OCI-LY1 (cell line): ENCODE measurements around the gene PM20D1.

Experiments
- H2AFZ ChIP-seq: fragments of 200-600 bp; sonication (generic), shearing (Covaris generic); 2 replicates; pipeline ENCODE4 v1.6.0; 2014; ENCODE audit warnings: antibody characterized with exemption, mild to moderate bottlenecking, low read length
- H3F3A ChIP-seq: fragments of 200-600 bp; sonication (generic), shearing (Covaris generic); 2 replicates; pipeline ENCODE4 v1.6.0; 2014; ENCODE audit warnings: mild to moderate bottlenecking, antibody characterized with exemption, low read length, moderate library complexity; ENCODE audit not compliant: insufficient read depth
- H3K27ac ChIP-seq: fragments of 200-600 bp; sonication (generic); 2 replicates; pipeline ENCODE4 v1.5.1; 2014; ENCODE audit warnings: low read length, mixed run types, mild to moderate bottlenecking, low read depth; ENCODE audit not compliant: poor library complexity, severe bottlenecking
- H3K27me3 ChIP-seq: fragments of 200-600 bp; sonication (generic); 2 replicates; pipeline ENCODE4 v1.6.0; 2014; ENCODE audit warnings: antibody characterized with exemption, mild to moderate bottlenecking, low read length, moderate library complexity; ENCODE audit not compliant: insufficient read depth
- H3K36me3 ChIP-seq: fragments of 200-600 bp; sonication (generic); 2 replicates; pipeline ENCODE4 v1.6.1; 2014; ENCODE audit warnings: mild to moderate bottlenecking, antibody characterized with exemption, low read length, moderate library complexity, mixed read lengths; ENCODE audit not compliant: insufficient read depth
- H3K4me1 ChIP-seq: fragments of 200-600 bp; sonication (generic); 2 replicates; pipeline ENCODE4 v1.5.1; 2014; ENCODE audit warnings: mild to moderate bottlenecking, low read length, moderate library complexity; ENCODE audit not compliant: insufficient read depth, severe bottlenecking
- H3K4me2 ChIP-seq: fragments of 200-600 bp; sonication (generic), shearing (Covaris generic); 2 replicates; pipeline ENCODE4 v1.6.1; 2014; ENCODE audit warnings: low read length
- H3K4me3 ChIP-seq: fragments of 200-600 bp; sonication (generic); 2 replicates; pipeline ENCODE4 v1.5.1; 2014; ENCODE audit warnings: low read length, low read depth, mild to moderate bottlenecking, mixed read lengths; ENCODE audit not compliant: poor library complexity, severe bottlenecking
- H3K79me2 ChIP-seq: fragments of 200-600 bp; shearing (Covaris generic); 2 replicates; pipeline ENCODE4 v1.6.1; 2016; ENCODE audit warnings: mixed run types, low read length, mixed read lengths; ENCODE audit not compliant: insufficient read depth
- H3K9ac ChIP-seq: fragments of 200-600 bp; sonication (generic), shearing (Covaris generic); 2 replicates; pipeline ENCODE4 v1.6.1; 2014; ENCODE audit warnings: mild to moderate bottlenecking, low read length, mixed read lengths
- H3K9me2 ChIP-seq: fragments of 200-600 bp; sonication (generic), shearing (Covaris generic); 2 replicates; pipeline ENCODE4 v1.6.1; 2014; ENCODE audit warnings: low read depth, mild to moderate bottlenecking, low read length, mixed read lengths
- H3K9me3 ChIP-seq: fragments of 200-600 bp; shearing (Covaris generic); 2 replicates; pipeline ENCODE4 v1.6.1; 2014; ENCODE audit warnings: low read length, mixed read lengths
- H4K20me1 ChIP-seq: fragments of 200-600 bp; sonication (generic), shearing (Covaris generic); 2 replicates; pipeline ENCODE4 v1.6.0; 2016; ENCODE audit warnings: mild to moderate bottlenecking, low read length; ENCODE audit not compliant: insufficient read depth
- EZH2 ChIP-seq: fragments of 200-600 bp; sonication (generic), shearing (Covaris generic); IDR thresholded peaks from 2 replicates; pipeline ENCODE4 v1.8.0; 2017; ENCODE audit warnings: borderline replicate concordance, mixed run types, mild to moderate bottlenecking, antibody characterized with exemption, low read length, moderate library complexity, mixed read lengths
- TF ChIP-seq, protein P1 (sequence below): fragments of 200-600 bp; sonication (generic), shearing (Covaris generic); IDR thresholded peaks from 2 replicates; pipeline ENCODE4 v1.5.1; 2017; ENCODE audit warnings: mild to moderate bottlenecking, antibody characterized with exemption, low read length, moderate library complexity, mixed read lengths

Gene PM20D1

DNA sequence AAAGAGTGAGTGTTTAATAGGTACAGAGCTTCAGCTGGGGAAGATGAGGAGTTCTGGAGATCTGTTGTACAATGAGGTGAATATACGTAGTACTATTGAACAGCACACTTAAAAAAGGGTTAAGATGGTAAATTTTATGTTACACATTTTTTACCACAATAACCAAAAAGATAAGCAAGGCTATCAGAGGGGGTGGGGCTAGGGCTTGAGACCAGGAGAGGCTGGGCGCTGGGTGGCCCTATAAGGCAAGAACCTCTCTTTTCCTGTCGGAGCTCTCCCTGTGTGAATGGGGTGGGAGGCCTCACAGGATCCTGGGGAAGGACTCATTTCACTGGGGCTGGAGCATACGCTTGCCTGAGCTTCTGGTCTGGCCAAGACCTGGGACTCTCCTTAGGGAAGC is 45.9 kb downstream of the PM20D1 start:
- no peak overlapping the region for H3K9ac ChIP-seq

DNA sequence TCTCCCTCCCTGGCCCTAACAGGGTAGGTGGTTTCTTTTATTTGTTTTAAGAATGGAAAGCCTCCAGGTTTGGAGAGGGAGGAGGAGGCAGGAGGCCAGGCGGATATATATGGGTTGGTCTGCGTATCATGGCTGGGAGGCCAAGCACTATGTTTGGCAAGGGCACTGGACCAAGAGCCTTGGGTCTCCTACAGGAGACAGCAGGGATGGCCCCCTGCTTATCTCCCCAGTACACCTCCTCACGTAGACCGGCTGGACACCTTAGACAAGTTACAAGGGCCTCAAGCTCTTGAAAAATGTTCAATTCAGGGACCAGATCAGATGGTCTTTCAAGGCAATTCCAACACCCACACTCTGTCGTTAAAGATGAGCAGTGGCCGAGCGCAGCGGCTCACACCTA is 47.9 kb downstream of the PM20D1 start:
- Histone ChIP-seq H4K20me1 (no peaks in the 10 kb centered on the region), H3K36me3 (no peaks in the 10 kb centered on the region)

More for the DNA sequence above, 45.9 kb downstream of the PM20D1 start:
- no peaks in the 10 kb centered on the region for H3F3A ChIP-seq
- no peak overlapping the region for H3K4me2 ChIP-seq
- no peak overlapping the region for H3K27ac ChIP-seq
- no peaks in the 10 kb centered on the region for H3K9me3 ChIP-seq
- H2AFZ ChIP-seq = no peak overlapping the region
- no peaks in the 10 kb centered on the region for H3K9me2 ChIP-seq
- H3K79me2 ChIP-seq = no peaks in the 10 kb centered on the region
- H4K20me1 ChIP-seq = no peaks in the 10 kb centered on the region
- H3K36me3 ChIP-seq = no peaks in the 10 kb centered on the region
- no peaks in the 10 kb centered on the region for H3K4me1 ChIP-seq
- H3K27me3 ChIP-seq = no peaks in the 10 kb centered on the region
- TF ChIP-seq, protein P1, sequence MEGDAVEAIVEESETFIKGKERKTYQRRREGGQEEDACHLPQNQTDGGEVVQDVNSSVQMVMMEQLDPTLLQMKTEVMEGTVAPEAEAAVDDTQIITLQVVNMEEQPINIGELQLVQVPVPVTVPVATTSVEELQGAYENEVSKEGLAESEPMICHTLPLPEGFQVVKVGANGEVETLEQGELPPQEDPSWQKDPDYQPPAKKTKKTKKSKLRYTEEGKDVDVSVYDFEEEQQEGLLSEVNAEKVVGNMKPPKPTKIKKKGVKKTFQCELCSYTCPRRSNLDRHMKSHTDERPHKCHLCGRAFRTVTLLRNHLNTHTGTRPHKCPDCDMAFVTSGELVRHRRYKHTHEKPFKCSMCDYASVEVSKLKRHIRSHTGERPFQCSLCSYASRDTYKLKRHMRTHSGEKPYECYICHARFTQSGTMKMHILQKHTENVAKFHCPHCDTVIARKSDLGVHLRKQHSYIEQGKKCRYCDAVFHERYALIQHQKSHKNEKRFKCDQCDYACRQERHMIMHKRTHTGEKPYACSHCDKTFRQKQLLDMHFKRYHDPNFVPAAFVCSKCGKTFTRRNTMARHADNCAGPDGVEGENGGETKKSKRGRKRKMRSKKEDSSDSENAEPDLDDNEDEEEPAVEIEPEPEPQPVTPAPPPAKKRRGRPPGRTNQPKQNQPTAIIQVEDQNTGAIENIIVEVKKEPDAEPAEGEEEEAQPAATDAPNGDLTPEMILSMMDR = no peak
- TF ChIP-seq EZH2 = no peak
- H3K4me3 ChIP-seq = no peak overlapping the region

DNA sequence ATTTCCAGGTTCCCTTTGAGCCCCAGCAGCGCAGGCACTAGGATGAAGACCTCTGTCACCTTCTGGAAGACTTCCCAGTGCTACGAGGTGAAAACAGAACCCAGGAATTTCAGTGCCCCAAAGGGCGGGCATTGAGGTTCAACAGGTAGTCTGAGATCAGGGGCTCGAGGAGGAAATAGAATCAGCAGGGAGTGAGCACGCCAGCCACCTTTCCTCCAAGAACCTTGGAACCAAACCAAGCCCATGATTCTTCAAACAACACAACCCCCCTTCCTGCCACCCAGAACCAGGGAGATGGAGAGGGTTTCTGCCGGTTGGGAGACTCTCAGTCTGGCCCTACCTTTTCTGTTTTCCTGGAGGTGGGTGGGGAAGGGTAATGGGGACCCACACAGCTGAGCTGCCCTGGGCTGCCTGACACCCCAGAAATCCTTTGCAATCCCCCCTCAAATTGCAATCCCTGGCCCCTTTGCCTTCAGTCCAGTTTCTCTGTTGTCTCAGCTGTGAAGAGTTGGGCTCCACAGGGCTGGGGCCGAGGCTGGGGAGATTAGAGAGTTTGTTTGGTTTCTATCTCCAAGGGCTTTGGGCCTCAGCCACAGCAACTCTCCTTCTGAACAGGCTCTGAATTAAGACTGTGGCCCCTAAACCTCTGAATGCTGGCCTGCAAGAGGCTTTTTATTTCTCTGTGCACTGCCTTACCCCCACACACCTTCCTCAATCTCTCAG is 48.8 kb downstream of the PM20D1 start:
- H3K4me3 ChIP-seq = no peak overlapping the region
- H3K27ac ChIP-seq = no peak overlapping the region
- no peak overlapping the region for H3K9ac ChIP-seq
- no peak for TF ChIP-seq EZH2
- TF ChIP-seq, protein P1 = no peak
- H3F3A ChIP-seq = no peaks in the 10 kb centered on the region
- no peaks in the 10 kb centered on the region for H3K79me2 ChIP-seq
- no peaks in the 10 kb centered on the region for H3K36me3 ChIP-seq
- H2AFZ ChIP-seq = no peak overlapping the region
- no peak overlapping the region for H3K4me2 ChIP-seq
- H3K9me3 ChIP-seq = no peaks in the 10 kb centered on the region
- H3K27me3 ChIP-seq = no peaks in the 10 kb centered on the region
- no peaks in the 10 kb centered on the region for H4K20me1 ChIP-seq
- no peaks in the 10 kb centered on the region for H3K9me2 ChIP-seq
- no peaks in the 10 kb centered on the region for H3K4me1 ChIP-seq

More for the DNA sequence above, 47.9 kb downstream of the PM20D1 start:
- H3K9me2 ChIP-seq = no peaks in the 10 kb centered on the region
- no peak overlapping the region for H3K4me2 ChIP-seq
- no peaks in the 10 kb centered on the region for H3K4me1 ChIP-seq
- H3K9ac ChIP-seq = no peak overlapping the region
- no peak overlapping the region for H3K4me3 ChIP-seq
- H3K9me3 ChIP-seq = no peaks in the 10 kb centered on the region
- TF ChIP-seq, protein P1 = no peak
- no peak for TF ChIP-seq EZH2
- no peaks in the 10 kb centered on the region for H3K27me3 ChIP-seq
- H3F3A ChIP-seq = no peaks in the 10 kb centered on the region
- no peak overlapping the region for H2AFZ ChIP-seq
- H3K27ac ChIP-seq = no peak overlapping the region
- H3K79me2 ChIP-seq = no peaks in the 10 kb centered on the region
